ENCODE measurements around the gene RAD21L1.

GRCh38 chr20:1301031-1301529 is 75.2 kb downstream of the RAD21L1 start:
- TF ChIP-seq CTCF (IDR thresholded peaks at IDR 0.05 in 8 of 11, conservative IDR thresholded peaks at IDR 0.05 in 3 of 11): no peak
- TF ChIP-seq POLR2A (IDR thresholded peaks at IDR 0.05): no peak
- no peak for TF ChIP-seq POLR2AphosphoS5 (IDR thresholded peaks at IDR 0.05)

Data from spleen (tissue), 7 donors.